Measurements from ENCODE around the gene LMO1.

Gene LMO1

GRCh38 chr11:8263769-8264410 is at the start of gene LMO1:
TSS of gene LMO1 (minus strand) at chr11:8263878. CDS start at chr11:8263362, 516 bp downstream.
- peak; percentile 75 for DNase-seq

- DNase-seq = no peak
Observed at GRCh38 chr11:8312986-8313385, 49.3 kb upstream of the LMO1 start.

GRCh38 chr11:8311366-8311765 is 47.7 kb upstream of the LMO1 start:
- no peak for DNase-seq

- DNase-seq = no peak
Observed at GRCh38 chr11:8310743-8311298, 47.1 kb upstream of the LMO1 start.

- peak; percentile 31 for DNase-seq
Observed at GRCh38 chr11:8309862-8310261, 46.2 kb upstream of the LMO1 start.

- no peak for DNase-seq
Observed at GRCh38 chr11:8309311-8309710, 45.6 kb upstream of the LMO1 start.

- DNase-seq = no peak
Observed at GRCh38 chr11:8307601-8308000, 43.9 kb upstream of the LMO1 start.

GRCh38 chr11:8301622-8302021 is 37.9 kb upstream of the LMO1 start:
- DNase-seq = no peak

GRCh38 chr11:8298801-8299786 is 35.4 kb upstream of the LMO1 start:
- DNase-seq = no peak

- DNase-seq = no peak
Observed at GRCh38 chr11:8297781-8298440, 34.2 kb upstream of the LMO1 start.

GRCh38 chr11:8296872-8297271 is 33.2 kb upstream of the LMO1 start:
- DNase-seq = no peak

GRCh38 chr11:8296038-8296649 is 32.5 kb upstream of the LMO1 start:
- no peak for DNase-seq

- DNase-seq = no peak
Observed at GRCh38 chr11:8294251-8294935, 30.7 kb upstream of the LMO1 start.

GRCh38 chr11:8293171-8293570 is 29.5 kb upstream of the LMO1 start:
- no peak for DNase-seq

- DNase-seq = no peak
Observed at GRCh38 chr11:8292351-8292750, 28.7 kb upstream of the LMO1 start.

GRCh38 chr11:8291421-8292350 is 28.0 kb upstream of the LMO1 start:
- no peak for DNase-seq

GRCh38 chr11:8290081-8290810 is 26.6 kb upstream of the LMO1 start:
- peak; percentile 29 for DNase-seq

GRCh38 chr11:8289492-8289918 is 25.8 kb upstream of the LMO1 start:
- no peak for DNase-seq

GRCh38 chr11:8288824-8289491 is 25.3 kb upstream of the LMO1 start:
- DNase-seq = no peak

Measured in NCI-H1694 treated with DMSO at 0.1 percent for 48 hours (cell line).